ENCODE data around the gene CAMK1D. TPM values are rescaled to one million over a fixed set of nuclear protein-coding genes. Genes with fewer than 3 reads are reported as not detected.
"Not testable (repeated sequence)": the region's sequence is repeated elsewhere in the genome, so short reads cannot be mapped to it uniquely, and the experiment has no call there.

CAMK1D gene
- total RNA-seq, 4 donors from 2014 or later, result 29.7 to 36.7 (median 33.3) TPM

DNA sequence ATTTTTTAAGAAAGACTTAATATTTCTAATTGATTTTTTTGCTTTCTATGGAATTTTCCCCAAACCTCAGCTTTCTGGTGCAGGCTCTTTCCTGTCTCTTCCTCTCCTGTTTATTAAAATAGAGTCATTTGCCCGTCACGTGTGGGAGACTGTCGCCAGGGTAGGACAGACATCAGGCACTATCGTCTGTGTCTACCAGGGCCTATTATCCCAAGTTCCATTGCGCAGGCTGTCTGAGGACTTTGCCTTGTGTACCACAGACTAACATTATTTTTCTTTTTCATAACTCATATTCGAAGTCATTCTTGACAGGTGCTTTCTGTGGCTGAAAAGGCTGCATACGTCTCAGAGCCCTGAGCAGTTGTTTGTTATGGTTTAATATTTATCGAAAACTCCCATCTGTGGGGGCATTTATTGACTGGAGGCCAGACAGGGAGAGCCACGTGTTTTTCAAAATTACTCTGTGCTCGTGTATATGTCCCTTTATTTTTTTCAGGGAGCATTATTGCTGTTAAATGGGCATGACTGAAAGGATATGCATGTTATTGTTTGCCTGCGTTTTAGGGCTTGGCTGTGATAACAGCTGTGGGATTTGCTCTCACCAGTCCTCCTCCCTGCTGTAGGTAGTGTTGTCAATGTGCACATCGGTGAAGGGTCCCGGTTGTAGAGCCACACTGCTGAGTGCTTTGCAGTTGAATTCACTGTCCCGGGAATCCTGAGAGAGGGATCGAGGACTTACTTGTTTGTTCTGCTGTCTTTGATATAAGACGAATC is 89.8 kb downstream of the CAMK1D start:
- WGBS, 2 donors, result 91 to 92% methylated on average over 16 of the region's 16 CpGs
- no peak for TF ChIP-seq POLR2A (IDR thresholded peaks at IDR 0.05)
- TF ChIP-seq, protein P1, sequence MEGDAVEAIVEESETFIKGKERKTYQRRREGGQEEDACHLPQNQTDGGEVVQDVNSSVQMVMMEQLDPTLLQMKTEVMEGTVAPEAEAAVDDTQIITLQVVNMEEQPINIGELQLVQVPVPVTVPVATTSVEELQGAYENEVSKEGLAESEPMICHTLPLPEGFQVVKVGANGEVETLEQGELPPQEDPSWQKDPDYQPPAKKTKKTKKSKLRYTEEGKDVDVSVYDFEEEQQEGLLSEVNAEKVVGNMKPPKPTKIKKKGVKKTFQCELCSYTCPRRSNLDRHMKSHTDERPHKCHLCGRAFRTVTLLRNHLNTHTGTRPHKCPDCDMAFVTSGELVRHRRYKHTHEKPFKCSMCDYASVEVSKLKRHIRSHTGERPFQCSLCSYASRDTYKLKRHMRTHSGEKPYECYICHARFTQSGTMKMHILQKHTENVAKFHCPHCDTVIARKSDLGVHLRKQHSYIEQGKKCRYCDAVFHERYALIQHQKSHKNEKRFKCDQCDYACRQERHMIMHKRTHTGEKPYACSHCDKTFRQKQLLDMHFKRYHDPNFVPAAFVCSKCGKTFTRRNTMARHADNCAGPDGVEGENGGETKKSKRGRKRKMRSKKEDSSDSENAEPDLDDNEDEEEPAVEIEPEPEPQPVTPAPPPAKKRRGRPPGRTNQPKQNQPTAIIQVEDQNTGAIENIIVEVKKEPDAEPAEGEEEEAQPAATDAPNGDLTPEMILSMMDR (IDR thresholded peaks at IDR 0.05), result no peak
- no peak overlapping the region for H3K4me3 ChIP-seq (ENCODE audit: low read depth, poor library complexity, severe bottlenecking)
- intact Hi-C loops (cut with DNase I; ENCODE audit: low total_unique reads), result no loop called here
- no peak for DNase-seq (ENCODE audit: low spot score in 2 of 2)

GRCh38 chr10:12439767-12440166 is 90.4 kb downstream of the CAMK1D start:
- H3K4me3 ChIP-seq (ENCODE audit: low read depth, poor library complexity, severe bottlenecking); intact Hi-C loops (cut with DNase I; ENCODE audit: low total_unique reads); DNase-seq (ENCODE audit: low spot score in 2 of 2): not testable (repeated sequence)
- 83 to 99% methylated on average over 6 of the region's 6 CpGs for WGBS, 2 donors

DNA sequence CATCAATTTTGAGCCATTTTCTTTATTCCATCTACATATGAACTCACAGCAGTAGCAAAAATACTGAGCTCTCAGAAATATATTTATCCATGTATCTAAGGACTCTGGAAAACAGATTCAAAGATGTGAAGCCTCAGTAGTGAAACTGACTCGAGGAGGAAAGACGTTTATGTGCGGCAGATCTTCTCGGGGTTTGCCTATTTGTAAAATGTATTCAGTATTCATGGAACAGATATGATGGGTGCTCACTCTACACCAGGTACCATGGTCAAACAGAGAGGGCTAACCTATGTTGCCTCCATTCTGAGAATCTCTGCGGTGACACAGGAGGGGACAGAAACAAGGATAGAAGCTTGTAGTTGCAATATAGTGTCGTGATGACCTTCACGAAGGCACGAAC is 93.7 kb downstream of the CAMK1D start:
- 93 to 97% methylated on average over 8 of the region's 8 CpGs for WGBS, 2 donors
- DNase-seq (ENCODE audit: low spot score in 2 of 2), result no peak
- intact Hi-C loops (cut with DNase I; ENCODE audit: low total_unique reads), result no loop called here
- no peak for TF ChIP-seq POLR2A (IDR thresholded peaks at IDR 0.05)
- TF ChIP-seq, protein P1 (IDR thresholded peaks at IDR 0.05), result no peak
- H3K4me3 ChIP-seq (ENCODE audit: low read depth, poor library complexity, severe bottlenecking), result no peak overlapping the region

DNA sequence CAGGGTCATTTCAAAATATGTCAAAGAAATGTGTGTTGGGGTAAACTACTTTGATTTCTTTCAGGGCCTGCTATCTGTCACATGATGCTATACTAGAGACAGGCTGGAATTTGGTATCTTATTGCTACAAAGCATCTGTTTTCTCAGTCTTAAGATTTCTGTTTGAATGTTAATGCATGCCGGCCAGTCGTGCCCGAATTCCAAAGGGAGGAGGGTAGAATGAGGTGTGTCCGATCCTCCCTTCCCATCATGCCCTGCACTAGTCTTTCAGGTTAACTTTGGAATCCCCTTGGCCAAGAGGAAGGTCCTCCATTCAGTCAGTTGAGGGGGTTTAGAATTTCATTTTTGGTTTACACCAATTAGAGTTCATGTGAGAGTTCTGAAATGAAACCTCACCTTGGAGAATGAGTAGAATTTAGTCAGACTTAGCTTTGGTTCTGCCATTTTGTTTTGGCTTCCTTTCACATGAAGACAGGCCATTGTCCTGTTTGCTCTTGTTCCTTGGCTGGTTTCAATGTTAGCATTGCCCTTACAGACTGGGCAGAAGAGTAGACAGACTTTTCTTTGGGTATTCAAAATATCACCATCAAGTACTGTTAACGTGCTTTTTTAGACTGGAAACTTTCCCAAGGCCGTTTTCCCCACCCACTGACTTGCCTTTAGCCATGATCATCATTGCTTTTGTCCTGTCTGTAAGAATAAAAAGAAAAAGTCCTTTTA is 95.8 kb downstream of the CAMK1D start:
- 50 to 52% methylated on average over 6 of the region's 6 CpGs for WGBS, 2 donors
- no peak overlapping the region for H3K4me3 ChIP-seq (ENCODE audit: low read depth, poor library complexity, severe bottlenecking)
- TF ChIP-seq POLR2A (IDR thresholded peaks at IDR 0.05), result no peak
- TF ChIP-seq, protein P1 (IDR thresholded peaks at IDR 0.05), result no peak
- DNase-seq (ENCODE audit: low spot score in 2 of 2), result no peak
- intact Hi-C loops (cut with DNase I; ENCODE audit: low total_unique reads), result no loop called here

DNA sequence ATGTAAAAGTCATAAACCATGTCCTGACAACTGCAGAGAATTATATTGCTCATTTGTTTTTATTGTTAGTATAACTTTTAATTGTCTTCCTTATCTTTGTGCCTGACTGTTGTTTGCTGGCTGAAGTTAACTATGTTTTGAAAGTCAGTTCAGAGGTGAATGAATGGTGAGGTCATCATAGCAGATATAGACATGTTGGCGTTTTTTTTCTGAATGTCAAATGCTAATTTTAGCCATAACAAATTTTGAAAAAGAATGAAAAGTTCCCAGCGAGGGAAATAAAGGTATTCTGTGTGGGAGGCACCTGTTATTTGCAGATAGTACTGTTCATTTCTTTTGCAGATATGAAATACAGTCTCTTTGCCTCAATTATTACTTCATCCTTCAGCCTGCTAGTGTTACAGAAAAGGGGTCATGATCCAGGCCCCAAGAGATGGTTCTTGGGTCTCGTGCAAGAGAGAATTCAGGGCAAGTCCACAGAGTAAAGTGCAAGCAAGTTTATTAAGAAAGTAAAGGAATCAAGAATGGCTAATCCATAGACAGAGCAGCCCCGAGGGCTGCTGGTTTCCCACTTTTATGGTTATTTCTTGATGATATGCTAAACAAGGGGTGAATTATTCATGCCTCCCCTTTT is 96.5 kb downstream of the CAMK1D start:
- no peak for TF ChIP-seq POLR2A (IDR thresholded peaks at IDR 0.05)
- TF ChIP-seq, protein P1 (IDR thresholded peaks at IDR 0.05), result no peak
- 63 to 70% methylated on average over 4 of the region's 4 CpGs for WGBS, 2 donors
- intact Hi-C loops (cut with DNase I; ENCODE audit: low total_unique reads), result no loop called here
- no peak for DNase-seq (ENCODE audit: low spot score in 2 of 2)
- H3K4me3 ChIP-seq (ENCODE audit: low read depth, poor library complexity, severe bottlenecking), result no peak overlapping the region

GRCh38 chr10:12448340-12448728 is 99.0 kb downstream of the CAMK1D start:
- WGBS, 2 donors, result 65 to 69% methylated on average over 3 of the region's 3 CpGs

More at GRCh38 chr10:12448340-12448728, 99.0 kb downstream of the CAMK1D start:
- H3K4me3 ChIP-seq (ENCODE audit: low read depth, poor library complexity, severe bottlenecking), result no peak overlapping the region
- DNase-seq (ENCODE audit: low spot score in 2 of 2), result no peak
- intact Hi-C loops (cut with DNase I; ENCODE audit: low total_unique reads), result no loop called here
- no peak for TF ChIP-seq POLR2A (IDR thresholded peaks at IDR 0.05)
- TF ChIP-seq, protein P1 (IDR thresholded peaks at IDR 0.05), result no peak
